Stomach (tissue), 9 donors: ENCODE measurements around the gene ATP5IF1. TPM values are rescaled to one million over a fixed set of nuclear protein-coding genes. Genes with fewer than 3 reads are reported as not detected.

Source experiments
- DNase-seq, 2 donors: peaks; one replicate each; pipeline versions ENCODE4 v3.0.0 to v3.0.0-alpha.2; 2013 to 2019
- H3K27ac ChIP-seq, 5 donors: fragments of 200-600 bp in 4 of 5; sonication (generic) in 4 of 5; one replicate each; pipeline ENCODE4 v1.5.1; 2013 to 2019; ENCODE audit warnings: mild to moderate bottlenecking in 1 of 5, moderate library complexity in 1 of 5
- H3K27me3 ChIP-seq, 3 donors: fragments of 200-600 bp; sonication (generic); one replicate each; pipeline ENCODE4 v1.5.1; 2017 to 2019; ENCODE audit warnings: mixed run types in 1 of 3
- H3K36me3 ChIP-seq, 4 donors: fragments of 200-600 bp; sonication (generic); 1 replicate in 3 of 4; 2 replicates in 1 of 4; pipeline ENCODE4 v1.5.1; 2016 to 2019
- H3K4me1 ChIP-seq, 4 donors: fragments of 200-600 bp; sonication (generic); one replicate each; pipeline ENCODE4 v1.5.1; 2016 to 2019
- H3K4me3 ChIP-seq, 4 donors: fragments of 200-600 bp; sonication (generic) in 3 of 4; one replicate each; pipeline ENCODE4 v1.5.1; 2016 to 2019; ENCODE audit warnings: mild to moderate bottlenecking in 1 of 4
- H3K9me3 ChIP-seq, 4 donors: fragments of 200-600 bp; sonication (generic); one replicate each; pipeline ENCODE4 v1.5.1; 2016 to 2019
- CTCF ChIP-seq, 7 experiments: fragments of 450-650 bp in 4 of 7; fragments of 200-600 bp in 3 of 7; sonication (generic) in 3 of 7; IDR thresholded peaks; one replicate each; pipeline ENCODE4 v1.5.1; 2016 to 2019; ENCODE audit warnings: antibody characterized with exemption in 7 of 7, control low read depth in 2 of 7, mild to moderate bottlenecking in 1 of 7
- EP300 ChIP-seq: sonication (generic); formaldehyde crosslinking; IDR thresholded peaks from one replicate; pipeline ENCODE4 v1.6.1; 2017; ENCODE audit warnings: antibody characterized with exemption
- POLR2A ChIP-seq, 4 donors: fragments of 450-650 bp; IDR thresholded peaks; one replicate each; pipeline ENCODE4 v1.6.1; 2016; ENCODE audit warnings: antibody characterized with exemption in 4 of 4, control low read depth in 2 of 4, mild to moderate bottlenecking in 1 of 4, moderate library complexity in 1 of 4
- POLR2AphosphoS5 ChIP-seq, 3 donors: sonication (generic); formaldehyde crosslinking; IDR thresholded peaks; one replicate each; pipeline ENCODE4 v1.6.1; 2016; ENCODE audit warnings: antibody characterized with exemption in 3 of 3
- WGBS, 5 donors: extraction: QIAGEN DNeasy Blood & Tissue Kit in 3 of 5; methylation state at CpG; one replicate each; pipeline versions ENCODE4 v1.1.5 to v1.1.7; 2013 to 2018; 5-methylcytosine and 5-hydroxymethylcytosine counted together
- intact Hi-C: fragments of 100-400 bp; cut with DNase I; formaldehyde crosslinking; loops from one replicate; pipeline ENCODE4 v1.15.1; 2023; ENCODE audit warnings: low total_unique reads
- polyA plus RNA-seq, 3 donors: library from polyadenylated mRNA; stranded (reverse); fragments of 200-250 nt; gene quantifications; one replicate each; pipeline ENCODE4 v1.2.3, GENCODE V29; 2013
- total RNA-seq, 5 donors: library from RNA; depleted of rRNA; stranded (reverse); fragments of >200 nt; gene quantifications; one replicate each; pipeline versions ENCODE4 v1.1.0 to v1.2.3, GENCODE V29; 2014 to 2016
- donor health status: healthy with polysubstance abuse.
- donor health status: Bipolar disorder and iron deficiency.
- donor health status: healthy.

The ATP5IF1 gene
- total and polyA plus RNA-seq, 8 donors, result 146 to 559 (median 530) TPM

DNA sequence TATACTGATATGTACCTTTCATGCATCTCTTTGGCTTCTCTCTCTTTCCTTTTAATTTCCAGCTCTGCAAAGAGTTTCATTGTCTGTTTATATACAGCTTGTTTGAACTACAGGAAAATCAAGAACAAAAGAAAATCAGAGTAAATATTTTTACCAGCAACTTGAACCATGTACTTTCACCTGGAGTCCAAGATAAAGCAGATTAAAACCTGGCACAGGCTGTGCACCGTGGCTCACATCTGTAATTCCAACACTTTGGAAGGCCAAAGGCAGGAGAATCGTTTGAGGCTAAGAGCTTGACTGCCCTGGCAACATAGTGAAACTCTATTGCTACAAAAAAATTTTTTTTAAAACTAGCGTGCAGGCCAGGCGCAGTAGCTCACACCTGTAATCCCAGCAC, 30.7 kb upstream of the ATP5IF1 start:
- Histone ChIP-seq H3K4me1 (peaks cover 0 to 27% (median 9%) of the 10 kb centered on the region in 4 donors), H3K27ac (no peak overlapping the region), H3K36me3 (peaks cover 59 to 100% (median 96%) of the 10 kb centered on the region in 4 donors), H3K4me3 (no peak overlapping the region), H3K27me3 (no peaks in the 10 kb centered on the region), H3K9me3 (no peaks in the 10 kb centered on the region)
- TF ChIP-seq CTCF (IDR thresholded peaks at IDR 0.05) (no peak), EP300 (no peak)
- DNase-seq, result peak in 1 of 2 donors; percentile 36
- intact Hi-C loops, result no loop called here
- WGBS, 5 donors, result 31 to 59% (median 52%) methylated on average over 4 of the region's 4 CpGs

DNA sequence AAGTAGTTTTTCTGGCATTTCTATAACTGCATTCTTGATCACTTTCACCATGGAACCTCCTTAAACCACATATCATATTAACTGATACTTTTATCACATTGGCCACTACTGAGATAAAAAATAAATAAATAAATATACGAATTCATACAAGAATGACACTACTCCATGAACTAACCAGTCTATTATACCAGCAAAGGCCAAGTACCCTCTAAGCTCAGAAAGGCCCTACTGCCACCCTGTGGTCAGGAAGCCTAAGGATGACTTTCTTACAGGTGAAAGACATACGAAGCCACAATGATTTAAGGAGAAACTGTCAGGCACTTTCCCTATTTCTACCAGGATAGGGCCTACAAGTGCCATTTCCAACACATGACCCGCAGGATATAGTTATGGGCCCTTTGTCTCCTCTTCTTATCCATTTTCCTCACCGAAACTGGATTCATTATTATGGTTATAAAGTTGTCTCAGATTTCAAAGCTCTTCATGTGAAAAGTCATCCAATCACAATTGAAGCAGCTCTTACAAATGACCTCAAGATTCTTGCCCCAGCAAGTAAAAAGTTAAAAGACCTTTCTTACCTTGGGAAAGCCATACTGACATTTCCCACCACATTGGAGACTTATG, 27.0 kb upstream of the ATP5IF1 start:
- H3K27me3 ChIP-seq, result no peaks in the 10 kb centered on the region
- no peak overlapping the region for H3K4me3 ChIP-seq
- no peak overlapping the region for H3K27ac ChIP-seq
- intact Hi-C loops, result no loop called here
- H3K4me1 ChIP-seq, result peaks cover 0 to 37% (median 12%) of the 10 kb centered on the region in 4 donors
- H3K36me3 ChIP-seq, result peaks cover 27 to 92% (median 86%) of the 10 kb centered on the region in 4 donors
- DNase-seq, result peak; percentile 65 to 87
- TF ChIP-seq POLR2AphosphoS5 (IDR thresholded peaks at IDR 0.05) (peak in 1 of 3 donors; percentile 37), CTCF (IDR thresholded peaks at IDR 0.05) (peak in 5 of 7 experiments; percentile 30 to 64 (median 55)), EP300 (no peak), POLR2A (IDR thresholded peaks at IDR 0.05) (no peak)
- H3K9me3 ChIP-seq, result no peaks in the 10 kb centered on the region
- WGBS, 5 donors, result 25 to 29% (median 28%) methylated on average over 4 of the region's 4 CpGs

DNA sequence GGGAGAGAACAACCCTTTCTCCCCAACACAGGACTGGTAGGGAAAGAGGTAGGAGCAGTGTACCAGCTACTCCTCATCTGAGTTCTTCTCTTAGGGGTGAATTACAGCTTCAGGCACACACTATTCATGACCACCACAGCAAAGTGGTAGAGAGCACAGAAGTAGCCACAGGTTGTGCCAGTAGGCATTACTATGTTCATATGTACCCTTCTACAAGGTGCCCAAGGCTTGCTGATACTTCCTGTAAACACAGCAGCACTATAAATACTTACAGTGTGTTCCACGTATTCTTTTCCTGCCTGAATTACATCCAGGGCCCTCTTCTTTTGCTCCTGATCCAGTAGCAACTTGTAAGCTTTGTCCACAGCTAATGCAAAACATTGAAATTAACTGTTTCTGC, 26.2 kb upstream of the ATP5IF1 start:
- no peaks in the 10 kb centered on the region for H3K9me3 ChIP-seq
- TF ChIP-seq POLR2A (IDR thresholded peaks at IDR 0.05), result no peak
- no peak for TF ChIP-seq POLR2AphosphoS5 (IDR thresholded peaks at IDR 0.05)
- no peak for TF ChIP-seq CTCF (IDR thresholded peaks at IDR 0.05)
- no peak for TF ChIP-seq EP300
- H3K27me3 ChIP-seq, result no peaks in the 10 kb centered on the region
- intact Hi-C loops, result no loop called here
- 39 to 68% (median 45%) methylated on average over 1 of the region's 1 CpG for WGBS, 5 donors
- H3K4me3 ChIP-seq, result no peak overlapping the region
- H3K27ac ChIP-seq, result no peak overlapping the region
- no peak for DNase-seq
- peaks cover 19 to 91% (median 86%) of the 10 kb centered on the region in 4 donors for H3K36me3 ChIP-seq
- H3K4me1 ChIP-seq, result peaks cover 0 to 36% (median 12%) of the 10 kb centered on the region in 4 donors

- no peak for TF ChIP-seq POLR2A (IDR thresholded peaks at IDR 0.05)
- Histone ChIP-seq H3K27me3 (no peaks in the 10 kb centered on the region), H3K4me3 (no peak overlapping the region), H3K27ac (no peak overlapping the region), H3K36me3 (peaks cover 11 to 73% (median 62%) of the 10 kb centered on the region in 4 donors), H3K9me3 (no peaks in the 10 kb centered on the region), H3K4me1 (peaks cover 0 to 25% (median 4%) of the 10 kb centered on the region in 4 donors)
- WGBS, 5 donors, result 34 to 86% (median 57%) methylated on average over 2 of the region's 2 CpGs
- no peak for DNase-seq
- intact Hi-C loops, result no loop called here
Measured at GRCh38 chr1:28213315-28213714, 22.6 kb upstream of the ATP5IF1 start.

DNA sequence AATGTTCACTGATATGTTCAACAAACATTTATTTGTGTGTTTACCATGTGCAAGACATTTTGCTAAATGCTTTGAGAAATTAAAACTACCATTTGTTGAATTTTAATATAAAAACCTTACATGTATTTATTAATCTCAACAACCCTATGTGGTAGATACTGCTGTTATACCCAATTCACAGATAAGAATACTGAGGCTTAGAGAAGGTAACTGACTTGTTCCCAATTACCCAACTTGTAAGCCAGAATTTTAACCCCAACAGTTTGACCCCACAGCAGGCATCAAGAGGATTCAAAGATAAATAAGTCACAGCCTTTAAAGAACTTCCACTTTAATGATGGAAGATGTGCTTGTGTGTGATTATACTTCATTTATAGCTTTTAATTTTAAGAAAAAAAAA, 6.8 kb upstream of the ATP5IF1 start:
- peaks cover 36 to 66% (median 63%) of the 10 kb centered on the region in 4 donors for H3K36me3 ChIP-seq
- H3K9me3 ChIP-seq, result no peaks in the 10 kb centered on the region
- intact Hi-C loops, result no loop called here
- no peak for DNase-seq
- no peaks in the 10 kb centered on the region for H3K27me3 ChIP-seq
- peaks cover 10 to 38% (median 29%) of the 10 kb centered on the region in 4 donors for H3K4me1 ChIP-seq
- no peak overlapping the region for H3K27ac ChIP-seq
- no peak for TF ChIP-seq CTCF (IDR thresholded peaks at IDR 0.05)
- TF ChIP-seq EP300, result no peak
- no peak for TF ChIP-seq POLR2A (IDR thresholded peaks at IDR 0.05)
- no peak for TF ChIP-seq POLR2AphosphoS5 (IDR thresholded peaks at IDR 0.05)
- H3K4me3 ChIP-seq, result no peak overlapping the region
